GM04504 (cell line): ENCODE results near the gene NSMCE1.
A peak's percentile ranks its signal among the peaks of the same experiment; 100 is the strongest.
"Not testable (repeated sequence)": the region's sequence is repeated elsewhere in the genome, so short reads cannot be mapped to it uniquely, and the experiment has no call there.

ENCODE experiments used
- DNase-seq: peaks from one replicate; pipeline ENCODE4 v3.0.0-alpha.2; 2012; ENCODE audit warnings: low read depth

Gene NSMCE1

DNA sequence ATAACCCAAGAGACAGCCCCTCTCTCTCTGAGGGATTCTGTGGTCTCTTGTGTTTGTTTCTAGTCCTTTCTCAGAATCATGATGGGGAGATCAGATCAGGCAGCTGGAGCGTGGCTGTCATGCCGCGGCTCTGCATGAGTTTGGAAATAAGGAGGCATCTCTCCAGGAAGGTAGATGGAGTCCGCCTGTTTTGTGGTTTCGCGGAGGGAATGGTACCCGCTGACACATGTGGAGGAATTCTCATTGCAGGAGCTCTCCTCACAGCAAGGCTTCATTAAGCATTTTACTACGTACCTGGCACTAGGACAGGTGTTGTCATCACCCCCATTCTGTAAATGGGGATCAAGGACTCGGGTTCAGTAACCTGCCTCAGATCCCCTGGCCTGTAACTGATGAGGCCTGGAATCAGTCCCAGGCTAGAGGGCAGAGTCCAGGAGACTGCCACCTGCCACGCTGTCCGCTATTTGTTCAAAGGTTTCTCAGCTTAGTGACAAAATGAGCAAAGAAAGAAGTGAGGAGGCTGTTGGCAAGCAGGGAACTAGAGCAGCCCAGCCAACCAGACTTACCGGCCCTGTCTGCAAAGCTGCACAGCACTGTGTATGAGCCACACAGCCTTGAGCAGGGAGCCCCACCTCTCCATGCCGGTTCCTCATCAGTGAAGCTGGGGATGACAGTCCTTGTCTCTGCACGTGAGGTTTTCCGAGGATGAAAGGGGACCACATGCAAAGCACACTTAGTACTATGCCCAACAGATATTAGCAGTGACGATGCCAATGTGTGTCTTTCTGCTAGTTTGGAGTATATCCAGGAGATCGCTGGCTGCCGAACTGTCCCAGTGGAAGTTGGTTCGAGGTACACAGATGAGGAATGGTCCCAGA, 54.2 kb downstream of the NSMCE1 start:
- DNase-seq = no peak

DNA sequence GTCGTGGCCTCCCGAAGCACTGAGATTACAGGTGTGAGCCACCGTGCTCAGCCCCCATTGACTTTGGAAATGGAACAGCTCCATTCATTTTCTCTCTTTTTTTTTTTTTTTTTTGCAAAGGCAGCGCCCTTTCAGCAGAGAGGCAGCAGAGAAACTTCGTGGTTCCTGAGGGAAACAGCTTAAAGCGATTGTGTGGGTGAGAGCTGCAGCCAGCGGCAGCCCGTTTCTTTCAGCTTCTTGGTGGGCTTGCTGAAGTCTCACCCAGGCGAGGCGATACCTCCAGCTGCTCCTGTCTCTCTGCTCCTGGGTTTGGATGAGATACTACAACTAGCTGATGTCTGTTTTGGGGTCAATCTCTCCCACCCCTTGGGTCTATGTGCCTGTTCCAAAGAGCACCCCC, 57.5 kb downstream of the NSMCE1 start:
- DNase-seq = no peak

DNA sequence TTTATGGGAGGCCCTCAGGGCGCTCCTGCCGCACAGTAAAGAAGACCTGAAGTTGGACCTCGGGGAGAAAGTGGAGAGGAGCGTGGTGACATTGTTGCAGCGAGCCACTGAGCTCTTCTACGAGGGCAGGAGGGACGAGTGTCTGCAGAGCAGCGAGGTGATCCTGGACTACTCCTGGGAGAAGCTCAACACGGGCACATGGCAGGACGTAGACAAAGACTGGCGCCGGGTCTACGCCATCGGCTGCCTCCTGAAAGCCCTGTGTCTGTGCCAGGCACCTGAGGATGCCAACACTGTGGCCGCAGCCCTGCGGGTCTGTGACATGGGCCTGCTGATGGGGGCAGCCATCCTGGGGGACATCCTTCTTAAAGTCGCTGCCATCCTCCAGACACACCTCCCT, 58.4 kb downstream of the NSMCE1 start:
- DNase-seq = no peak

DNA sequence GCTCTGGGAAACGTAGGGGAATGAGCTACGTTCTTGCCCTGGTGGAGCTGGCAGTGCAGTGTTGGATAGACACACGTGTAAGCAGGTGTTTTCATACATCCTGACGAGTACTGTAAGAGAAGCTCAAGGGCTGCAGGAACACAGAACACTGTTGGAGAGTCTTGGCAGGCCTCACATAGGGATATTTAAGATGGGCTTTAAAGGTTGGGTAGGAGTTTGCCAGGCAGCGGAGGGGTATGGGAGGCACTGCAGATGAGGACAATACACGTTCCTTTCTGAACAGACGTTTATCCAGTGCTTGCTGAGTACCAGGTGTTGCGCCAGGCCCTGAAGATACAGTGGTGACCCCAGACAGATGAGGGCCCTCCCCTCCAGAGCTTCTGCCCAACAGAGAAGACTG, 59.0 kb downstream of the NSMCE1 start:
- no peak for DNase-seq

DNA sequence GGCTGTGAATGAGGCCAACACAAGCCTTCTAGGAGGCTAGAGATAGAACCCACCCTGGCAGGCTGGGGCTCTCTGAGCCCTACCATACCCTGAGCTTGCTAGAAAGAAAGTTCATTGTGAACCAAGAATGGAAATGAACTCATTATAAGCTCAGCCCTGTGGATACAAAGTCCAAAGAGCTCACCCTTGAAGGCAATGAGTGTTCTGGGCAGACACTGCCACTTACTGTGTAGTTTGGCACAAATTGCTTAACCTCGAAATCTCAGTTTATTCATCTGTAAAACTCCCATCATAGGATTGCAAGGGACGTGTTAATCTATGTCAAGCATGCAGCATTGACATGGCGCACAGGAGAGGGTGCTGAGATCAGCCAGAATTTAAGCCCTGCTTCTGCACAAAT, 59.8 kb downstream of the NSMCE1 start:
- no peak for DNase-seq

DNA sequence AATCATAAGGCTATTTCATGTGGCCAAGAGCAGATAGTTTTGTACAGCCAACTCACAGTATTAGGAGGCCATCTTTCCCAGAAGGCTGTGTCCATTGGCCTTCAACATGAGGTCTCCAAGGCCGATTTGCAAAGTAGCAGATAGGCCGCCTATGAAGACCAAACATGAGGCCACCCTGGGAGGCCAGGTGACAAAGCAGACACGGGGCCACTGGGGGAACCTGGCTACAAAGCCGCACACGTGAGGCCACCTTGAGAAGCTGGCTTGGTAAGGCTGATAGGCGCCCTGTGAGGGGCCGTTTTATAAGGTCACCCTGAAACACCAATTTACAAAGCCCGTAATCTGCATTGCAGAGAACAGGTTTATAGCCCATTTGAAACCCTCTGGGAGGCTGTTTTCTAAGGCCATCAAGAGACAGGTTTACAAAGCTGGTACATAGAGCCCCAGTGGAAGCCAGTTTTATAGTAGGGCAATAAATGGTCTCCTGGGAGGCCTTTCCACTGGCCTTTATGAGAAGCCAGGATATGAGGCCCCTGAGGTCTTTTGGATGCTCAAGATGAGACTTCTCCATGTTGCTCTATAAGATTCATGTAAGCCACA, 60.4 kb downstream of the NSMCE1 start:
- no peak for DNase-seq

DNA sequence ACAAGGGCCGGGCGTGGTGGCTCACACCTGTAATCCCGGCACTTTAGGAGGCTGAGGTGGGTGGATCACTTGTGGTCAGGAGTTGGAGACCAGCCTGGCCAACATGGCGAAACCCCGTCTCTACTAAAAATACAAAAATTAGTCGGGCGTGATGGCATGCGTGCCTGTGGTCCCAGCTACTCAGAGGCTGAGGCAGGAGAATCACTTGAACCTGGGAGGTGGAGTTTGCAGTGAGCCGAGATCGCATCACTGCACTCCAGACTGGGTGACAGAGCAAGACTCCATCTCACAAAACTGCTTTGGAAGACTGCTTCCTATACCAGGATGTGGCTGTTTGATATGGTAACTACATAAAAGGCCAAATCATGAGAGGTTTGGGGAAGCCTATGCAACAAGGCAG, 61.5 kb downstream of the NSMCE1 start:
- DNase-seq = not testable (repeated sequence)

DNA sequence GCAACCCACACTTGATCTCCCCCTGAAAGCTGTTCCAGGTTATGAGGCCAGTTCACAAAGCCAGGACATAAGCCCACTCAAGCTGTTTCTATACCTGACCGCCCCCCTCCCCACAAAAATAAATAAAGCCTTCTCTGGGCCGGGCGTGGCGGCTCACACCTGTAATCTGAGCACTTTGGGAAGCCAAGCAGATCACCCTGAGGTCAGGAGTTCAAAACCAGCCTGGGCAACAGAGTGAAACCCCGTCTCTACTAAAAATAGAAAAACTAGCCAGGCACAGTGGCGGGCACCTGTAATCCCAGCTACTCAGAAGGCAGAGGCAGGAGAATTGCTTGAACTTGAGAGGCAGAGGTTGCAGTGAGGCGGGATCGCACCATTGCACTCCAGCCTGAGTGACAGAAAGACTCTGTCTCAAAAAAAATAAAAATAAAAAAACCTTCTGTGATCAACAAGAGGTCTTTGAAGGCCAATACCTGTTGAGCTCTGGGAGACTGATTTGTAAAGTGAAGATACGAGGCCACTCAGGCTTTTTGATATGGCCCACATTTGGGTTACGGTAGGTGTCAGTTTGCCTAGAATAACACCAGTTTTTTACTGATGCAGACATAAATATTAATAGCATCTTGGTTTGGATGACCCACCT, 63.0 kb downstream of the NSMCE1 start:
- no peak for DNase-seq

DNA sequence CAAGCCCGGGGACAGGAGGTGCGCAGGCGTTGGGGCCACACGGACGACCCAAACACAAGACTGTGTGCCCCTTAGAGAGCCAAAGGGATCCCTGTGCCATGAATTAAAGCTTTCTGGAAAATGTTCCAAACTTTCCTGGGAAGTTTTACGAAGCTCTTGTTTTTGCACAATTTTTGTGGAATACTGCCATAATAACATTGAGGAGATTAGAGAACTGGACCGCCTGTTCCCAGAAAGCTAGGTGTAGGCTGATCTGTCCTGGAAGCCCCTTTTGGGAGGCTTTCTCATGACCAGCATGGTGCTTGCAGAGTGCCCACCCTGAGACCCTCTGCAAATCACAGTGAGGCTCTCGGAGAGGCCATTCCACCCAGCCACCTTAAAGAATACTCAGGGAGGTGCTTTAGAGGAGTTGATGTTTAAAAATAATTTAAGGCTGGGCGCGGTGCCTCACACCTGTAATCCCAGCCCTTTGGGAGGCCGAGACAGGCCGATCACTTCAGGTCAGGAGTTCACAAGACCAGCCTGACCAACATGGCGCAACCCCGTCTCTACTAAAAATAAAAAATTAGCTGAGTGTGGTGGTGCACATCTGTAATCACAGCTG, 64.2 kb downstream of the NSMCE1 start:
- no peak for DNase-seq

DNA sequence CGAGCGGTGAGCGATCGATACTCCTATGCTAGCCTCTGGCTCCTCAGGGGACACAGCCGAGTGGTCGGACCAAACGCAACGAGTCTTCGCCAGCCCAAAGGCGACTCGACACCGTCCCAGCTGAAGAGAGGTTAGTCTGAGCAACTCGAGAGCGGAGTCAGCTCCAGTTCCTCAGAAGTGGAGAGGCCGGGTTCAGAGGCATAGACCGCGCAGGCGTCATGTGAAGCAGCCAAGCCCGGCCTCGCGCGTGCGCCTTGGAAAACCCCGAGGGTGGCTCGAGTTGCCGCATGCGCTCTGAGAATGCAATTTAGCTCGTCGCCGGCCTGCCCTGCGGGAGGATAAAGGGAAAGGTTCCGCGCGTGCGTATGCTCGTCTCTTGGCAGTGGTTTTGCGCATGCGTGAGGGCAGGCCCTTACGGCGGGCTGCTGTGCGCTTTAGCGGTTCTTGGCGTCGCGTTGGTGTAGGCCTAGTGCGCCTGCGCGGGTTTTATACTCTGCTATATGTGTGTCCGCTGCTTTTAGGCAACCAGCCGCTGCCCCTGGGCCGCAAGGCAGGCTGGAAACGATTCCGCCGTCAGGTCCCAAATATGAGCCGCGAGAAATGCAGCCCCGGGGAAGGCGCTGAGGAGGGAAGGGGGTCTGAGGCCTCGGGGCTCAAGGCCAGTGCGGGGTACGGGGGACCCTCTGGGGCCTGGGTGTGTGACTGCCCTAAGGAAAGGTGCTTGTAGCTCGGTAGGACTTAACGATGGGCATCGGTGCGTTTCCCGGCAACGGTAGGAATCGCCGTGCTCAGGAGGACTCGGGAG, 64.9 kb downstream of the NSMCE1 start, which contains the start of gene KDM8:
Gene KDM8 (plus strand): TSS at position 20 of the 805 bp plus-strand sequence. CDS start 6,598 bp downstream, outside the sequence.
- DNase-seq = peak; percentile 99

DNA sequence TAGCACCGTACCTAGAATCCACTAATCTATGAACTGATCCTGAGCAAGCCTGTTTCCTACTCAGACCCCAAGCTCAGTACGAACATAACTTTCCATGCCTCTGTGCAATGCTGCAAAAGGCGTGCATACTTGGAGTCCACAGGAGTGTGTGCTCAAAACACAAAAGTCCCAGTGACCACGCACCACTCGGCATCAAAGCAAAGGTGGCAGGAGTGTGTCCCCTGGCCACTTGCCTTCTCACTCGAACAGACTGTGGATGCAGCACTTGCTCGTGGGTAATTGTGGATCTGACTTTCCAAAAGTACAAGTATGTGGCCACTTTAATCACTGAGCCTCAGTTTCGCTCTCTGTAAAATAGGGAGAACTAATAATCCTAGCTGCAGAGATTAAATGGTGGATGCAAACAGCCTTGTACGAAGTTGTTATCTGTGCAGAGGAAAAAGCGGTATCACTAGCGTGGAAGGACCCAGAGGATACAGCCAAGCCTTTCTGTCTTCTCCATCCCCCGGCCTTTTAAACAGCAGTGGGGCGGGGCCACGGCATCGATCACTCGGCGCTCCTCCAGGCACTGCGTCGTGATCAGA, 65.6 kb downstream of the NSMCE1 start:
- no peak for DNase-seq

DNA sequence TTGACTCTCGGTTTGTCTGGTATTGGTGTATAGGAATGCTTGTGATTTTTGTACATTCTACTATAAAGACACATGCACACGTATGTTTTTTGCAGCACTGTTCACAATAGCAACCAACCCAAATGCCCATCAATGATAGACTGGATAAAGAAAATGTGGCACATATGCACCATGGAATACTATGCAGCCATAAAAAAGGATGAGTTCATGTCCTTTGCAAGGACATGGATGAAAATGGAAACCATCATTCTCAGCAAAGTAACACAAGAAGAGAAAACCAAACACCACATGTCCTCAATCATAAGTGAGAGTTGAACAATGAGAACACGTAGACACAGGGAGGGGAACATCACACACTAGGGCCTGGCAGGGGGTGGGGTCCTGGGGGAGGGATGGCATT, 67.7 kb downstream of the NSMCE1 start:
- DNase-seq = not testable (repeated sequence)

DNA sequence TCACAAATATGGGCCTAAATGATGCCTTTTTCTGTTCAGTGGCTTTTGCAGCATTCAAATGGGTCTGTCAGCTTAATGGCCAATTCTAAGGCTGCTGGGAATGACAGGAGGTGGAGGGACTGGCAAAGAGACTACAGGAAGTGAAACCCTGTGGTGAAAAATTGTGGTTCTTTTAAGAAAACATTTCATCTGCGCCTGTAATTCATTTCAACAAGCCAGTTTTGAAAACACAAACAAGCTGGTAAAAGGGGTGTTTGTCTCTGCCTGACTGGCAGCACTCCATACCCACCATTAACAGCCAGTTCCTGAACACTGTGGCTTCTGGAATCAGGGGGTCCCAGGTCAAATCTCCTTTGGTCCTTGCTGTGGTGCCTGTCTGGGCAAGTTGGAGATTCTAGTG, 68.8 kb downstream of the NSMCE1 start:
- DNase-seq = no peak

DNA sequence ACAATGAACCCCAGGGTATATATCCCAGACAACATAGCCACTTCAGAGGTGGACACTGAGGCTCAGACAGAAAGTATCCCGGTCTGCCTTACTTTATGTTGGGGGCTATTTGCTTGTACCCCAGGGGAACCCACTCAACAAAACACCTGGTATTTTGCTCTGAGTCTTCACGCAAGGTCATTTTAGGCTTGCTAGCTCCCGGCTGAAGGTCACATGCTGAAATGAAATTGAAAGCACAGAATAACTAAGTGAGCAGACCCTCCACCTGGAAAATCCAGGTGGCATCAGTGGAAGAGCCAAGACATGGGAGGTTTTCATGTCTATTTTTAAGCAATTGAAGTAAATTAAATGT, 69.4 kb downstream of the NSMCE1 start:
- no peak for DNase-seq

DNA sequence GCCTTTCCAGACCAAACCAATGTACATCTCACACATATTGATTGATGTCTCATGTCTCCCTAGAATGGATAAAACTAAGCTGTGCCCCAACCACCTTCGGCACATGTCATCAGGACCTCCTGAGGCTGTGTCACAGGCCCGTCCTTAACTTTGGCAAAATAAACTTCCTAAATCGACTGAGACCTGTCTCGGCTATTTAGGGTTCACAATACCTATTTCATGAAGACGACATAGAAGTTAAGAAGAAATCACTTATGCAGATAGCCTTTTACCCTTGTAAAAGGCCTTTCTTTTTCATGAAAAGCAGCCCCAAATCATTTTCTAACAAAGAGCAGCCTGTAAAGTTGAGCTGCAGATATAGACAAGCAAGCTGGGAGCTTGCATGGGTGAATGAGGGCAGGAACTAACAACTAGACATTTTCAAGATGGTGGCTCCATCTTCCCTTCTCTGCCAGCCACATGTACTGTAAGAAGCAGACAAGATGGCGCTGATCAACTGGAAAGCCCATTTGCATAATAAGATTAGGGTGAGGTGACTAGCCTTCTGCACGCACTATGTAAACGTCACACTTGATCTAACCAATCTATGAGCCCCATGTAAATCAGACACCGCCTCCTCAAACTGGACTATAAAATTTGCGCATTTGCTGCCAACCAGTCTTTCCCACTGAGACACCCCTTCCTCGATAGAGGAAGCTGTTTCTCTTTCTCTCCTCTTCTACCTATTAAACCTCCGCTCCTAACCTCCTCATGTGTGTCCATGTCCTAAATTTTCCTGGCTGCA, 69.9 kb downstream of the NSMCE1 start:
- DNase-seq = no peak

DNA sequence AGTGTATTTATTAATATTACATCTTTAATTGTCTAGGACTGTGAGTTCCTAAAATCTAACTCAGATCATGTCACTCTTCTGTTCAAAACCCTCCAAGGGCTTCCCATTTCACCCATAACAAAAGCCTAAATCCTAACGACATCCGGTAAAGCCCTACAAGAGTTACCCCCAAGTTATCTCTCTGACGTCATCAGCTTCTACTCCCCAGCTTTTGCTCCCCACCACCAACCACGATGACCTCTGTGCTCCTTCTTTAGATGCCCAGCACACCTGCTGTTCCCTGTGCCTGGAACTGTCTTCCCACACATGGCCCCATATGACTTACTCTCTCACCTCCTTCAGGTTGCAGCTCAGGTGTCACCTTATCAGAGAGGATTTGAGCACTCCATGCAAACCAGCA, 71.6 kb downstream of the NSMCE1 start:
- DNase-seq = no peak

DNA sequence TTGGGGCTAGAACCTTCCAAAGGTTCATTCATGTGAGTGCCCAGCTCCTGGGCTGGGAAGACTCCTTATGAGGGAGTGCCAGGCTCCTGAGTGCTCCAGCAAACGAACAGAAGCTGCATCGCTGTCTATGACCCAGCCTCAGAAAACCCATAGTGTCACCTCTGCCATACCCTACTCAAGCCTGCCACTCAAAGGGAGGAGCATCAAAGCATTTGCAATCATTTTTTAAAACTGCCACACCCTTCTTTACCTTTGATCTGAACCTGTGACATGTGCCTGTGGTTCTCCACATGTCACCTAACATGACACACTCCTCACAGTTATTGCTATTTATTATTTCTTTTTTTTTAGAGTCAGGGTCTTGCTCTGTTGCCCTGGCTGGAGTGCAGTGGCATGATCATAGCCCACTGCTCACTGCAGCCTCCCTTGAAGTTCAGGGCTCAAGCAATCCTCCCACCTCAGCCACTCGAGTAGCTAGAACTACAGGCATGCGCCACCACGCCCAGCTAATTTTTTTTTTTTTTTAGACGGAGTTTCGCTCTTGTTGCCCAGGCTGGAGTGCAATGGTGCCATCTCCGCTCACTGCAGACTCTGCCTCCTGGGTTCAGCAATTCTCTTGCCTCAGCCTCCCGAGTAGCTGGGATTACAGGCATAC, 72.5 kb downstream of the NSMCE1 start:
- no peak for DNase-seq

DNA sequence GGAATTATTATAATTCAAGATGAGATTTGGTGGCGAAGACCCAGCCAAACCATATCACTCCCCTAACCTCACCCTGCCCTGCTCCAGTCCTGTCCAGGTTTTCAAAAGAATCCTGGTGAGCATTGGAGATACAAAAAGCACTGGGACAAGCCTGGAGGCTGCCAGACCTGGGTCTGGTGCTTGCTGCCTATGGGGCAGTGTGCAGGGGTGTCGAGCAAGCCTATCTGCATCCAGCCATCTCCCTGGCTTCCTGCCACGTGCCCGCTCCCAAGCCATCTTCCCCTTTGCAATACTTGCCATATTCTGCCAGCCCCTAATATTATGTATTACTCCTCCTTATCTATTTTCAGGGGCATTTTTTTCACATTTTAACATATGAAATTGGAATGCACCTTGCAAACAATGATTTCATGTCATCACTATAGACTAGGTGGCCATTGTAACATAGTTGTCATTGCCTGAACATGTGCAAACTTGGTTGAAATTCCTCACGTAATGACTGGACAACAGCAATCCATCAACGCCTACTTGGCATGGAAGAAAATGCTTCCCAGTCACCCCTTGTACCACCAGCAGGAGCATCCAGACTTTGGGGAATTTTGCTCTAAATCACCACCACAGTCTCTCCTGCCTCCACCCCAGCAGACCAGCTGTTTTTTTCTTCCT, 73.4 kb downstream of the NSMCE1 start:
- no peak for DNase-seq

DNA sequence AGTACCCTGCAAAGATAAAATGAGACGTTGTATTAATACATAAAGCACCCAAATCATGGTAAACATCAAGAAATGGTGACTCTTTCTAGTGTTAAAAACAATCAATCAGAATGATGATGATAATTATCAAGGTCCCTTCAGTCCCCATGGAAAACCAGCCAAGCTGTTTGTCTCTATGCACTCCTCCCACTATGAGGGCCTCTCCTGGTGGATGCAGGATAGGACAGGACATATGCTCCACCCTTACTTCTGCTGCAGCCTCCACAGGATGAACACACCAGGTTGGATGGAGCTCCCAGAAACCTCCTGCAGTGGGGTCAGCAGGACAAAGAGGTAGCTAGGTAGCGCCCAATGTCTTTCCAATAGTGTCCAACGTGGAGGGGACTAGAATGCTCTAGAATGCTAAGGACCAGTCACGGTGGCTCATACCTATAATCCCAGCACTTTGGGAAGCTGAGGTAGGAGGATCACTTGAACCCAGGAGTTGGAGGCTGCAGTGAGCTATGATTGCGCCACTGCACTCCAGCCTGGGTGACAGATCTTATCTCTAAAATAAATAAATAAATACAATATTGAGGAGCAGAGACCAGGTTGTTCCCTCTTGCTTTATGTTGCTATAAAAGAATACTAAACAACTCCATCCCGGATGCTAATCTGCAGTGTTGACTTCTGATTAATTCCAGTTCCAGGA, 75.1 kb downstream of the NSMCE1 start:
- no peak for DNase-seq
